Thoracic aorta (tissue), 2 donors: ENCODE results near the gene GALNT16. TPM values are rescaled to one million over a fixed set of nuclear protein-coding genes. Genes with fewer than 3 reads are reported as not detected.

Experiments
- ATAC-seq: fragments of 150-250 bp; one replicate; pipeline ENCODE4 v1.8.0; 2017; ENCODE audit warnings: low read depth; ENCODE audit not compliant: insufficient number of reproducible peaks, low FRiP score
- DNase-seq: peaks from one replicate; pipeline ENCODE4 v3.0.0-alpha.2; 2020; ENCODE audit warnings: low spot score
- H3K27ac ChIP-seq, 2 donors: fragments of 200-600 bp; sonication (generic); 1 replicate in 1 of 2; 2 replicates in 1 of 2; pipeline ENCODE4 v1.5.1; 2016; ENCODE audit warnings: mild to moderate bottlenecking in 2 of 2, moderate library complexity in 2 of 2
- H3K27me3 ChIP-seq: fragments of 200-600 bp; sonication (generic); replicated peaks from 2 replicates; pipeline ENCODE4 v1.6.0; 2016; ENCODE audit warnings: mild to moderate bottlenecking; ENCODE audit not compliant: insufficient read depth
- H3K36me3 ChIP-seq: fragments of 200-600 bp; sonication (generic); one replicate; pipeline ENCODE4 v1.5.1; 2016
- H3K4me1 ChIP-seq, 2 donors: fragments of 200-600 bp; sonication (generic); 1 replicate in 1 of 2; 2 replicates in 1 of 2; pipeline versions ENCODE4 v1.5.1 to v1.6.0; 2016; ENCODE audit warnings: low read depth in 2 of 2, mild to moderate bottlenecking in 1 of 2; ENCODE audit not compliant: control insufficient read depth in 1 of 2
- H3K4me3 ChIP-seq: fragments of 200-600 bp; sonication (generic); 2 replicates; pipeline ENCODE4 v1.5.1; 2016; ENCODE audit warnings: mild to moderate bottlenecking
- H3K9me3 ChIP-seq: fragments of 200-600 bp; sonication (generic); 2 replicates; pipeline ENCODE4 v1.5.1; 2016
- total RNA-seq, 2 donors: library from RNA; depleted of rRNA; stranded (reverse); fragments of >200 nt; gene quantifications; one replicate each; pipeline versions ENCODE4 v1.1.0 to v1.2.3, GENCODE V29; 2016
- TF ChIP-seq, protein P1 (sequence below): fragments of 200-600 bp; sonication (generic); IDR thresholded peaks from one replicate; pipeline ENCODE4 v1.5.1; 2019; ENCODE audit warnings: antibody characterized with exemption

The GALNT16 gene
- total RNA-seq, 2 donors from 2014 or later = 12.1 to 15.8 TPM

DNA sequence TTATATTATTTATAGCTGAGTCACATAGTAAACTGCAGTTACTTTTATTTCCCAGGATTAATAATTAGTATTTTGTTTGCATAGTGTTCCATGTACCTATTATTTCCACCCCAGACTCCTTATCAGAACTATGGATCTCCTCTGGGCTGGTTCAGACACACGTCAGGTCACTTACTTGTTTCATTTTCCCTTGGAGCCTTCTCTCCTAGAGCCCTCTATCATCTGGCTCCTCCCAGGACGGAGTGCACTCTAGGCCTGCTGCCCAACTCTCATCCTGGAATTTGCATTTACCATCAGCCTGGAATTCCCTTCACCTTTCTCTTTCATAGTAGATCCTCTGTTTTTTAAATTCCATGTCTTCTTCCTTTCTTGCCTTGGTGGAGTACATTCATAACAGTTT is 28.5 kb upstream of the GALNT16 start:
- Histone ChIP-seq H3K36me3 (peaks cover 23% of the 10 kb centered on the region), H3K9me3 (no peaks in the 10 kb centered on the region), H3K27ac (no peak overlapping the region), H3K27me3 (no peaks in the 10 kb centered on the region), H3K4me1 (no peaks in the 10 kb centered on the region), H3K4me3 (no peak overlapping the region)
- ATAC-seq (no peak), DNase-seq (no peak)
- TF ChIP-seq, protein P1, sequence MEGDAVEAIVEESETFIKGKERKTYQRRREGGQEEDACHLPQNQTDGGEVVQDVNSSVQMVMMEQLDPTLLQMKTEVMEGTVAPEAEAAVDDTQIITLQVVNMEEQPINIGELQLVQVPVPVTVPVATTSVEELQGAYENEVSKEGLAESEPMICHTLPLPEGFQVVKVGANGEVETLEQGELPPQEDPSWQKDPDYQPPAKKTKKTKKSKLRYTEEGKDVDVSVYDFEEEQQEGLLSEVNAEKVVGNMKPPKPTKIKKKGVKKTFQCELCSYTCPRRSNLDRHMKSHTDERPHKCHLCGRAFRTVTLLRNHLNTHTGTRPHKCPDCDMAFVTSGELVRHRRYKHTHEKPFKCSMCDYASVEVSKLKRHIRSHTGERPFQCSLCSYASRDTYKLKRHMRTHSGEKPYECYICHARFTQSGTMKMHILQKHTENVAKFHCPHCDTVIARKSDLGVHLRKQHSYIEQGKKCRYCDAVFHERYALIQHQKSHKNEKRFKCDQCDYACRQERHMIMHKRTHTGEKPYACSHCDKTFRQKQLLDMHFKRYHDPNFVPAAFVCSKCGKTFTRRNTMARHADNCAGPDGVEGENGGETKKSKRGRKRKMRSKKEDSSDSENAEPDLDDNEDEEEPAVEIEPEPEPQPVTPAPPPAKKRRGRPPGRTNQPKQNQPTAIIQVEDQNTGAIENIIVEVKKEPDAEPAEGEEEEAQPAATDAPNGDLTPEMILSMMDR = no peak

DNA sequence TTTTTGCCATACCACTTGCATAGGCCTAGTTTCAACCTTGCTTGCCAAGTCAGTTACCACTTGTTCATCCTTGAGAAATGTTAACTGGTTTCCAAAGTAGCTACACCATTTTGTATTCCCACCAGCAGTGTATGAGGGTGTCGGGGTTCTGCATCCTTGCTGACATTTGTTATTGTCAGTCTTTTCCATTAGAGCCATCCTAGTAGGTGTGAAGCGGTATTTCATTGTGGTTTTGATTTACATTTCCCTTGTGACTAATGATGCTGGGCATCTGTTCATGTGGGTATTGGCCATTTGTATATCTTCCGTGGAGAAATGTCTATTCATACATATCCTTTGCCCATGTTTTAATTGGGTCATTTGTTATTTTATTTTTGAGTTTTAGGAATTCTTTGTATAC is 27.6 kb upstream of the GALNT16 start:
- Histone ChIP-seq H3K9me3 (no peaks in the 10 kb centered on the region), H3K36me3 (peaks cover 32% of the 10 kb centered on the region), H3K4me1 (no peaks in the 10 kb centered on the region), H3K4me3 (no peak overlapping the region), H3K27me3 (no peaks in the 10 kb centered on the region), H3K27ac (no peak overlapping the region)
- ATAC-seq (no peak), DNase-seq (no peak)
- TF ChIP-seq, protein P1 = no peak

DNA sequence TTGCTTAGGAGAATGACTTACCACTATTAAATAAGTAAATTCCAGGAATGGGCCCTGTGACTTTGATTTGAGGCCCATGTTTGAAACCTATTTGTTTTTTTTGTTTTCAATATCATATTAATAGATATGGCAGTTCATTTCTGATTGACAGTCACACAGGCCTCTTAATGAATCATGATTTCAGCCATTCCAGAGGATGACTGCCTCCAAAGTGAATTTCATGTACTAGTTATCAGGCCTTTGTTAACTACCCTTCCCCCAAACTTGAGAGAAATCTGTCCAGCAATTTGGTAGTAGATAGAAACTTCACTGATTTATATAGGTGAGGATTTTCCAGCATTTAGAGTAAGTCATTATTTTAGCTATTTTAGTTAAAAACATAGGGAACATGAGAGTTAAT is 25.9 kb upstream of the GALNT16 start:
- H3K27ac ChIP-seq = no peak overlapping the region
- DNase-seq (no peak), ATAC-seq (no peak)
- H3K4me3 ChIP-seq = no peak overlapping the region
- H3K9me3 ChIP-seq = no peaks in the 10 kb centered on the region
- H3K4me1 ChIP-seq = no peaks in the 10 kb centered on the region
- H3K36me3 ChIP-seq = peaks cover 39% of the 10 kb centered on the region
- no peaks in the 10 kb centered on the region for H3K27me3 ChIP-seq
- TF ChIP-seq, protein P1 = no peak

DNA sequence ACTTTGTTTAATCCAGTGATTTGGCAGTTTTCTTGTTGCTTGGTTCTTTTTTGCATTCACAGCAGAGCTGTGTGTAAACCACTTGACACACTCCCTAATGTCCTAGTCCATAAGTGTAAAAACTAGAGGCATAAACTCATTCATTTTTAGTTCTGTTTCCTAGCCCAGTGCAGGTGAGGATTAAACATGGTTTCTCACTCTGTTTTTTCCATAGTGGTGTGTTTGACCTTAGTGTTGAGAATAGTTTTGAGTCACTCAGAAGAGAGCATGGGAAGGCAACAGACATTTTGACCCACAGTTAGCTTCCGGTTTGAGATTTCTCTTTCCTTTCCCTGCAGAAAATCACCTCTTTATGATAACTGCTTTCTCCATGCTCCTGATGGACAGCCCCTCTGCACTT is 24.2 kb upstream of the GALNT16 start:
- Histone ChIP-seq H3K27me3 (no peaks in the 10 kb centered on the region), H3K27ac (no peak overlapping the region), H3K9me3 (no peaks in the 10 kb centered on the region), H3K36me3 (peaks cover 40% of the 10 kb centered on the region), H3K4me3 (no peak overlapping the region), H3K4me1 (no peaks in the 10 kb centered on the region)
- TF ChIP-seq, protein P1 = no peak
- ATAC-seq = no peak
- DNase-seq = no peak

DNA sequence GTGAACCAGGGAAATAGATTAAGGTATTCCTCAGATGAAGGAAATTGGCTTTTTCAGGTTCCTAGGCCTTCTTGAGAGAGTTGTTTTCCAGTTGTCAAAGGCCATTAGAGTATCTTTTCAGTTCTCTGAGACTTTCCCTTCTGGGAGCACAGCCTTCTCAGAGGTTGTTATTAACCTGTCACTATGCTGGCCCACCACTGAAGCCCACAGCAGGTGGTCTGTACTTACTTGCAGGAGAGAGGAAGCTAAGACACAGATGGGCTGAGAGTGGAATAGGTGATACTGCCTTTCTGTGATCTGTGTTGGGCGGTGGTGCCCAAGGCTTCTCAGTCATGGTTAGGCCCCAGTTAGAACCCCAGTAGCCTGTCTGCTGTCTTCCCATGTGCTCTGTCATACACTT is 22.8 kb upstream of the GALNT16 start:
- DNase-seq (no peak), ATAC-seq (no peak)
- H3K36me3 ChIP-seq = peaks cover 48% of the 10 kb centered on the region
- no peaks in the 10 kb centered on the region for H3K27me3 ChIP-seq
- H3K4me1 ChIP-seq = no peaks in the 10 kb centered on the region
- H3K9me3 ChIP-seq = no peaks in the 10 kb centered on the region
- TF ChIP-seq, protein P1 = no peak
- H3K27ac ChIP-seq = no peak overlapping the region
- no peak overlapping the region for H3K4me3 ChIP-seq
